Nephron progenitor cell (in vitro differentiated cells): ENCODE data around the gene CBLB.

Experiments used
- DNase-seq: peaks from one replicate; pipeline ENCODE4 v3.0.0; 2021
- H3K27ac Mint-ChIP-seq: 2 replicates; pipeline ENCODE4 v1.8.0; 2021; ENCODE audit warnings: mild to moderate bottlenecking, moderate library complexity, mixed read lengths
- H3K27me3 Mint-ChIP-seq: 2 replicates; pipeline ENCODE4 v1.8.0; 2021; ENCODE audit warnings: mild to moderate bottlenecking, low read depth, mixed read lengths; ENCODE audit not compliant: poor library complexity
- H3K36me3 Mint-ChIP-seq: 2 replicates; pipeline ENCODE4 v1.8.0; 2021; ENCODE audit warnings: low read depth, mixed read lengths
- H3K4me1 Mint-ChIP-seq: 2 replicates; pipeline ENCODE4 v1.8.0; 2021; ENCODE audit warnings: mixed read lengths
- H3K4me3 Mint-ChIP-seq: 2 replicates; pipeline ENCODE4 v1.8.0; 2021; ENCODE audit warnings: mild to moderate bottlenecking, moderate library complexity, mixed read lengths
- H3K9me3 Mint-ChIP-seq: 2 replicates; pipeline ENCODE4 v1.8.0; 2021; ENCODE audit warnings: mild to moderate bottlenecking, moderate library complexity, mixed read lengths
- CTCF ChIP-seq: fragments of 200-600 bp; sonication (generic); IDR thresholded peaks from 2 replicates; pipeline ENCODE4 v1.5.0; 2021; ENCODE audit warnings: antibody characterized with exemption

The CBLB gene

GRCh38 chr3:105811518-105812193, 57.2 kb downstream of the CBLB start:
- Mint-ChIP-seq H3K4me3 (no peak overlapping the region), H3K9me3 (peaks cover 10% of the 10 kb centered on the region), H3K4me1 (no peaks in the 10 kb centered on the region), H3K36me3 (peaks cover 17% of the 10 kb centered on the region), H3K27me3 (no peaks in the 10 kb centered on the region), H3K27ac (no peak overlapping the region)
- no peak for DNase-seq
- no peak for TF ChIP-seq CTCF

GRCh38 chr3:105809208-105809888, 59.5 kb downstream of the CBLB start:
- H3K4me3 Mint-ChIP-seq = no peak overlapping the region
- H3K27ac Mint-ChIP-seq = no peak overlapping the region

GRCh38 chr3:105807701-105808100, 61.1 kb downstream of the CBLB start:
- Mint-ChIP-seq H3K36me3 (peaks cover 4% of the 10 kb centered on the region), H3K4me1 (peaks cover 6% of the 10 kb centered on the region), H3K27me3 (no peaks in the 10 kb centered on the region), H3K9me3 (no peaks in the 10 kb centered on the region), H3K4me3 (no peak overlapping the region), H3K27ac (no peak overlapping the region)
- no peak for TF ChIP-seq CTCF
- DNase-seq = no peak

More at GRCh38 chr3:105809208-105809888, 59.5 kb downstream of the CBLB start:
- H3K36me3 Mint-ChIP-seq = peaks cover 4% of the 10 kb centered on the region
- H3K4me1 Mint-ChIP-seq = no peaks in the 10 kb centered on the region
- no peaks in the 10 kb centered on the region for H3K9me3 Mint-ChIP-seq
- no peak for TF ChIP-seq CTCF
- H3K27me3 Mint-ChIP-seq = no peaks in the 10 kb centered on the region
- DNase-seq = no peak

DNA sequence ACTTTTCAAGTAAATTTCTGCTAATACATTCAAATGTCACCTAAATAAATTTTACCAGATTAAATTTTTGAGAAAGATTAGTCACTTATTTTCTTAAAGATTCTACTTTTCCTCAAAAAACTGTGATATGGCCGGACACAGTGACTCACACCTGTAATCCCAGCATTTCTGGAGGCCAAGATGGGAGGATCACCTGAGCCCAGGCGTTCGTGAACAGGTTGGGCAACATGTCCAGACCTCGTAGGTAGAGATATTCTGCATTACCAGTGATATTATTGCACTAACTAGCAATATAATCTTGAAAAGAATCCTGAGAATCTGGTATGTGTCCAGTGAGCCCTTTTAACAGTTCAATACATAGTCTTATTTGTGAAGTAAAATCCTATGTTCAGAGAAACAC, 61.7 kb downstream of the CBLB start:
- Mint-ChIP-seq H3K4me1 (peaks cover 6% of the 10 kb centered on the region), H3K36me3 (peaks cover 4% of the 10 kb centered on the region), H3K9me3 (no peaks in the 10 kb centered on the region), H3K4me3 (no peak overlapping the region), H3K27ac (no peak overlapping the region), H3K27me3 (no peaks in the 10 kb centered on the region)
- DNase-seq = no peak
- TF ChIP-seq CTCF = no peak

DNA sequence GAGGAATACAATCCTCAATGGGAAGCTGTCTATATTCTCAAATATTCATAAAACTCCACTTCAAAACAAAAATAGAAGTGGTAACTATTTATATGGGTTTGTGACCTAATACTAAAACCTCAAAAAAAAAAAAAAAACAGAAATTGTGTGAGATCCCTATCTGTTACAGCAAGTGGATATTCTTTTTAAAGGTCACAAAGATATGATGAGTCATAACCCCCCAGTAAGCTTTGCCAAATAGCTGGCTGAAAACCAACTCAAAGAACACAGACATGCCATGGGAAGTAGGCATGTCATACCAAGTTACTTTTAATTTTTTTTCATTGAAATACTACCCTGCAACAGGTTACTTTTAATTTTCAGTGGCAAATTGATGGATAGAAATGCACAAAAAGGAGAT, 62.5 kb downstream of the CBLB start:
- no peak overlapping the region for H3K27ac Mint-ChIP-seq
- no peak overlapping the region for H3K4me3 Mint-ChIP-seq
- peaks cover 4% of the 10 kb centered on the region for H3K36me3 Mint-ChIP-seq
- DNase-seq = no peak
- H3K27me3 Mint-ChIP-seq = no peaks in the 10 kb centered on the region
- TF ChIP-seq CTCF = no peak
- no peaks in the 10 kb centered on the region for H3K9me3 Mint-ChIP-seq
- peaks cover 6% of the 10 kb centered on the region for H3K4me1 Mint-ChIP-seq

- peaks cover 4% of the 10 kb centered on the region for H3K36me3 Mint-ChIP-seq
- H3K9me3 Mint-ChIP-seq = no peaks in the 10 kb centered on the region
- peaks cover 6% of the 10 kb centered on the region for H3K4me1 Mint-ChIP-seq
- DNase-seq = no peak
- H3K4me3 Mint-ChIP-seq = no peak overlapping the region
- no peak overlapping the region for H3K27ac Mint-ChIP-seq
- TF ChIP-seq CTCF = no peak
- H3K27me3 Mint-ChIP-seq = no peaks in the 10 kb centered on the region
These were observed 63.4 kb downstream of the CBLB start for GRCh38 chr3:105805404-105805803.
